NCI-H345 (cell line): ENCODE data around the gene DISP3.

ENCODE experiments used
- DNase-seq: peaks from one replicate; lab custom pipeline; 2025; lab: John Stamatoyannopoulos, UW

The DISP3 gene

GRCh38 chr1:11487196-11487751, 8.3 kb downstream of the DISP3 start:
- DNase-seq, result no peak

- DNase-seq, result no peak
These were observed 9.3 kb downstream of the DISP3 start for GRCh38 chr1:11488201-11488770.

GRCh38 chr1:11488966-11489625, 10.1 kb downstream of the DISP3 start:
- no peak for DNase-seq

- no peak for DNase-seq
These were observed 13.3 kb downstream of the DISP3 start for GRCh38 chr1:11492235-11492634.

- no peak for DNase-seq
These were observed 15.2 kb downstream of the DISP3 start for GRCh38 chr1:11493972-11494655.

GRCh38 chr1:11494771-11495170, 15.8 kb downstream of the DISP3 start:
- no peak for DNase-seq

GRCh38 chr1:11495579-11495978, 16.6 kb downstream of the DISP3 start:
- no peak for DNase-seq

GRCh38 chr1:11496551-11497080, 17.7 kb downstream of the DISP3 start:
- DNase-seq, result no peak

GRCh38 chr1:11498956-11499594, 20.1 kb downstream of the DISP3 start:
- no peak for DNase-seq

- DNase-seq, result peak; percentile 72
These were observed 20.8 kb downstream of the DISP3 start for GRCh38 chr1:11499601-11500331.

GRCh38 chr1:11500881-11501280, 21.9 kb downstream of the DISP3 start:
- no peak for DNase-seq

- no peak for DNase-seq
These were observed 22.5 kb downstream of the DISP3 start for GRCh38 chr1:11501491-11501897.

- no peak for DNase-seq
These were observed 23.0 kb downstream of the DISP3 start for GRCh38 chr1:11501906-11502485.

GRCh38 chr1:11502516-11502915, 23.6 kb downstream of the DISP3 start:
- DNase-seq, result no peak

GRCh38 chr1:11504599-11504998, 25.6 kb downstream of the DISP3 start:
- DNase-seq, result no peak

GRCh38 chr1:11505591-11506538, 26.9 kb downstream of the DISP3 start:
- no peak for DNase-seq

- DNase-seq, result no peak
These were observed 28.4 kb downstream of the DISP3 start for GRCh38 chr1:11507309-11507708.

GRCh38 chr1:11513681-11514080, 34.7 kb downstream of the DISP3 start:
- DNase-seq, result no peak

- no peak for DNase-seq
These were observed 35.4 kb downstream of the DISP3 start for GRCh38 chr1:11514366-11514765.
